HepG2 (cell line): Measurements from ENCODE around the gene NRG3. TPM values are rescaled to one million over a fixed set of nuclear protein-coding genes. Genes with fewer than 3 reads are reported as not detected.

ENCODE experiments used
- ATAC-seq: fragments of 200-7000 bp; cut with Tn5 transposase; 3 replicates; pipeline ENCODE4 v1.9.1; 2020; ENCODE audit warnings: mild to moderate bottlenecking, moderate library complexity
- BruUV-seq: library from RNA; stranded (reverse); fragments of 400-500 nt; replicated peaks from 2 replicates; lab custom pipeline; 2021; lab: Mats Ljungman, UMichigan
- CTCF ChIA-PET: fragments of 300-600 bp; formaldehyde crosslinking; extraction: SDS; loops from one replicate; lab custom pipeline; 2021; ENCODE audit warnings: low total read pairs, inconsistent platforms, low intra/inter-chr PET ratio; lab: Yijun Ruan, JAX
- POLR2A ChIA-PET: fragments of 350-600 bp; sonication (Branson Sonifier 250); formaldehyde crosslinking; loops from one replicate; lab custom pipeline; 2020; ENCODE audit warnings: antibody characterized with exemption, inconsistent platforms; lab: Yijun Ruan, JAX
- DNase-seq: peaks from one replicate; pipeline ENCODE4 v3.0.0-alpha.2; 2015; ENCODE audit warnings: low spot score
- FAIRE-seq: peaks from 3 replicates; lab custom pipeline; 2011; peaks lifted over from hg19 to GRCh38; lab: Jason Lieb, UNC
- H2AFZ ChIP-seq: one replicate; pipeline ENCODE4 v1.6.1; 2011; ENCODE audit warnings: low read length, inconsistent platforms
- H3K27ac ChIP-seq: fragments of 300-600 bp; 3 replicates; pipeline ENCODE4 v1.8.0; 2011; ENCODE audit warnings: mixed run types, mild to moderate bottlenecking, mixed read lengths, low read length, inconsistent platforms; ENCODE audit not compliant: insufficient read depth; ENCODE audit errors: extremely low read length
- H3K27me3 ChIP-seq, 2 experiments: fragments of 200-600 bp in 1 of 2; 2 replicates in 1 of 2; 3 replicates in 1 of 2; pipeline versions ENCODE4 v1.6.0 to v1.8.0; 2011; ENCODE audit warnings: low read length in 2 of 2, mild to moderate bottlenecking in 2 of 2, moderate library complexity in 2 of 2, inconsistent platforms in 1 of 2; ENCODE audit not compliant: insufficient read depth in 2 of 2, control insufficient read depth in 1 of 2
- H3K36me3 ChIP-seq, 2 experiments: fragments of 200-600 bp in 1 of 2; replicated peaks in 1 of 2; 2 replicates in 1 of 2; 3 replicates in 1 of 2; pipeline versions ENCODE4 v1.5.1 to v1.8.0; 2011; ENCODE audit warnings: low read length in 2 of 2, inconsistent platforms in 1 of 2; ENCODE audit not compliant: insufficient read depth in 2 of 2, control insufficient read depth in 1 of 2
- H3K4me1 ChIP-seq: 2 replicates; pipeline ENCODE4 v1.5.1; 2012; ENCODE audit warnings: low read length, inconsistent platforms; ENCODE audit not compliant: insufficient read depth
- H3K4me2 ChIP-seq: 2 replicates; pipeline ENCODE4 v1.6.0; 2011; ENCODE audit warnings: low read depth, low read length, inconsistent platforms
- H3K4me3 ChIP-seq, 3 experiments: fragments of 200-600 bp in 1 of 3; sonication (generic), shearing (Covaris generic) in 1 of 3; replicated peaks in 1 of 3; 2 replicates each; pipeline ENCODE4 v1.5.1; 2011 to 2016; ENCODE audit warnings: low read length in 3 of 3, inconsistent platforms in 2 of 3, low read depth in 2 of 3, mild to moderate bottlenecking in 2 of 3, control low read depth in 1 of 3, mixed read lengths in 1 of 3; ENCODE audit not compliant: insufficient read depth in 1 of 3
- H3K79me2 ChIP-seq: one replicate; pipeline ENCODE4 v1.6.1; 2011; ENCODE audit warnings: low read length, inconsistent platforms; ENCODE audit not compliant: insufficient read depth
- H3K9ac ChIP-seq: 2 replicates; pipeline ENCODE4 v1.6.0; 2011; ENCODE audit warnings: mild to moderate bottlenecking, low read depth, low read length, inconsistent platforms; ENCODE audit not compliant: insufficient read depth
- H3K9me3 ChIP-seq: 2 replicates; pipeline ENCODE4 v1.5.1; 2012; ENCODE audit warnings: mild to moderate bottlenecking, low read length
- H4K20me1 ChIP-seq: 2 replicates; pipeline ENCODE4 v1.6.0; 2011; ENCODE audit warnings: inconsistent platforms, mild to moderate bottlenecking, low read length, moderate library complexity; ENCODE audit not compliant: insufficient read depth
- ADNP ChIP-seq: sonication (generic); formaldehyde crosslinking; IDR thresholded peaks from 2 replicates; pipeline ENCODE4 v1.4.0; 2020; ENCODE audit warnings: missing genetic modification reagents
- CENPT ChIP-seq: sonication (generic); formaldehyde crosslinking; IDR thresholded peaks from 2 replicates; pipeline ENCODE4 v1.8.0; 2022; ENCODE audit warnings: low read depth, mild to moderate bottlenecking, moderate library complexity, missing genetic modification reagents
- GLMP ChIP-seq: sonication (generic); formaldehyde crosslinking; IDR thresholded peaks from 2 replicates; pipeline ENCODE4 v1.9.0; 2021; ENCODE audit warnings: missing genetic modification reagents, mild to moderate bottlenecking, borderline replicate concordance
- HDAC1 ChIP-seq: sonication (generic); formaldehyde crosslinking; IDR thresholded peaks from 2 replicates; pipeline ENCODE4 v1.5.1; 2020; ENCODE audit warnings: mild to moderate bottlenecking, missing genetic modification reagents
- KDM6A ChIP-seq: IDR thresholded peaks from 2 replicates; pipeline ENCODE4 v1.6.1; 2016; ENCODE audit warnings: low read depth
- MEIS1 ChIP-seq: sonication (generic); formaldehyde crosslinking; IDR thresholded peaks from 2 replicates; pipeline ENCODE4 v1.9.0; 2021; ENCODE audit warnings: mild to moderate bottlenecking, missing genetic modification reagents, moderate library complexity, borderline replicate concordance
- ZNF317 ChIP-seq: sonication (generic); formaldehyde crosslinking; IDR thresholded peaks from 2 replicates; pipeline ENCODE4 v1.5.0; 2020; ENCODE audit warnings: mild to moderate bottlenecking, missing genetic modification reagents
- ZNF501 ChIP-seq: sonication (generic); formaldehyde crosslinking; IDR thresholded peaks from 2 replicates; pipeline ENCODE4 v1.5.1; 2020; ENCODE audit warnings: mild to moderate bottlenecking, moderate library complexity, missing genetic modification reagents
- ZNF512 ChIP-seq: sonication (generic); formaldehyde crosslinking; IDR thresholded peaks from 2 replicates; pipeline ENCODE4 v1.4.0; 2020; ENCODE audit warnings: mild to moderate bottlenecking, missing genetic modification reagents
- ZNF788 ChIP-seq: sonication (generic); formaldehyde crosslinking; IDR thresholded peaks from 2 replicates; pipeline ENCODE4 v1.5.0; 2020; ENCODE audit warnings: mild to moderate bottlenecking, missing genetic modification reagents, borderline replicate concordance
- ZSCAN25 ChIP-seq: sonication (generic); formaldehyde crosslinking; IDR thresholded peaks from 2 replicates; pipeline ENCODE4 v1.8.0; 2022; ENCODE audit warnings: mild to moderate bottlenecking, missing genetic modification reagents
- WGBS: methylation state at CpG from one replicate; pipeline ENCODE4 v1.1.6; 2017; ENCODE audit warnings: low lambda C conversion rate; 5-methylcytosine and 5-hydroxymethylcytosine counted together
- in situ Hi-C: cut with HindIII; loops from 2 replicates; pipeline ENCODE4 v1.10.0; 2017; ENCODE audit warnings: low pct_unique_long_range_greater_than_20kb; ENCODE audit not compliant: extremely low pct_ligation_motif_present
- intact Hi-C: fragments of 100-400 bp; cut with micrococcal nuclease; formaldehyde crosslinking; loops from one replicate; pipeline ENCODE4 v1.10.0; 2022; ENCODE audit not compliant: unreplicated experiment
- polyA plus RNA-seq, 8 experiments: library from polyadenylated mRNA; depleted of rRNA in 3 of 8; stranded (reverse) in 7 of 8; unstranded in 1 of 8; fragments of >200 nt; fragmentation: Illumina TruSeq in 4 of 8; extraction: Trizol in 4 of 8; gene quantifications; 2 replicates each; pipeline versions ENCODE4 v1.2.1 to v1.2.3, GENCODE V29; 2011 to 2016; ENCODE audit warnings: low read depth in 4 of 8, missing spikeins in 1 of 8, mixed read lengths in 1 of 8; ENCODE audit not compliant: insufficient read depth in 1 of 8
- total RNA-seq, 5 experiments: library from RNA; depleted of rRNA; stranded (reverse); fragments of >200 nt; fragmentation: Illumina TruSeq; extraction: Trizol; gene quantifications; 2 replicates each; pipeline ENCODE4 v1.2.3, GENCODE V29; 2016; ENCODE audit warnings: low read depth in 1 of 5

Gene NRG3
- total and polyA plus RNA-seq, 2 of the 13 experiments (the other 11 are each of a cell fraction or from before 2014, with no cell fraction given): not detected

GRCh38 chr10:81870472-81870871 lies 4.5 kb upstream of the NRG3 start (continued):
- no peak for TF ChIP-seq ZNF788 (CRISPR knock-in tag)
- TF ChIP-seq CENPT (CRISPR knock-in tag): no peak
- TF ChIP-seq, all 625 proteins: peak for 2

GRCh38 chr10:81871558-81871957 lies 3.4 kb upstream of the NRG3 start:
- TF ChIP-seq ZNF512 (no peak), MEIS1 (CRISPR knock-in tag) (no peak), ZSCAN25 (no peak), KDM6A (no peak), ZNF317 (no peak), ADNP (no peak), ZNF501 (no peak), GLMP (CRISPR knock-in tag) (no peak), HDAC1 (CRISPR knock-in tag) (no peak)
- Histone ChIP-seq H3K4me1 (no peaks in the 10 kb centered on the region), H3K4me2 (no peak overlapping the region), H4K20me1 (no peaks in the 10 kb centered on the region), H3K27ac (no peak overlapping the region), H3K9me3 (peaks cover 26% of the 10 kb centered on the region), H3K4me3 (no peak overlapping the region), H3K79me2 (no peaks in the 10 kb centered on the region), H2AFZ (no peak overlapping the region), H3K27me3 (no peaks in the 10 kb centered on the region), H3K9ac (no peak overlapping the region), H3K36me3 (no peaks in the 10 kb centered on the region)
- ChIA-PET CTCF (no interaction called here), POLR2A (no interaction called here)
- ATAC-seq (no peak), FAIRE-seq (no peak), DNase-seq (no peak)
- intact Hi-C loops: no loop called here
- in situ Hi-C loops: no loop called here
- no TSS peak for BruUV-seq
- 0% methylated on average over 2 of the region's 2 CpGs for WGBS
